IPS-NIHi7 (cell line): ENCODE results near the gene HES7.
"Not testable (repeated sequence)": the region's sequence is repeated elsewhere in the genome, so short reads cannot be mapped to it uniquely, and the experiment has no call there.

ENCODE experiments used
- DNase-seq: peaks from one replicate; pipeline ENCODE4 v3.0.0; 2012; ENCODE audit warnings: mixed read lengths; ENCODE audit errors: extremely low spot score

Gene HES7

DNA sequence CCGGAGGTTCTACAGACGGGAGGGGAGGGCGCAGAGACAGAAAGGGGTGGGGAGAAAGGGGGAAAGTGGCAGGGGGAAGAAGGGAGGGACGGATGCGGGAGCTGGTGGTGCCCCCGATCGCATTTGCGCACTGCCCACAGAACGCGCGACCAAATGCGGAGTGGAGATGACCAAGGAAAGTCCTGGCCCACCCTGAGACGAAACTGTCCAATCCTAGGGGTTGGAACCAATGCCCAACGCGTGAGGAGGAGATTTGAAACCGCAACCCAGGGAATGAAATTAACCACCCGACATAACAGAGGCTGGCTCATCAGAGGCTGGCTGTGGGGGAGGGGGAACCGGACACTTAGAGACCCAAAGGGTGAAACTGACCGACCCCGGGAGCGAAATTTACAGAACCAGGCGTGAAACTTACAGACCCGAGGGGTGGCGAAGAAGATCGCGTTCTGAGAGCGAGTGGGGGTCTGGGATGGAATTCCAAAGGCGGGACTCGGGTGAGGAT, 1.4 kb downstream of the HES7 start:
- DNase-seq, result no peak

DNA sequence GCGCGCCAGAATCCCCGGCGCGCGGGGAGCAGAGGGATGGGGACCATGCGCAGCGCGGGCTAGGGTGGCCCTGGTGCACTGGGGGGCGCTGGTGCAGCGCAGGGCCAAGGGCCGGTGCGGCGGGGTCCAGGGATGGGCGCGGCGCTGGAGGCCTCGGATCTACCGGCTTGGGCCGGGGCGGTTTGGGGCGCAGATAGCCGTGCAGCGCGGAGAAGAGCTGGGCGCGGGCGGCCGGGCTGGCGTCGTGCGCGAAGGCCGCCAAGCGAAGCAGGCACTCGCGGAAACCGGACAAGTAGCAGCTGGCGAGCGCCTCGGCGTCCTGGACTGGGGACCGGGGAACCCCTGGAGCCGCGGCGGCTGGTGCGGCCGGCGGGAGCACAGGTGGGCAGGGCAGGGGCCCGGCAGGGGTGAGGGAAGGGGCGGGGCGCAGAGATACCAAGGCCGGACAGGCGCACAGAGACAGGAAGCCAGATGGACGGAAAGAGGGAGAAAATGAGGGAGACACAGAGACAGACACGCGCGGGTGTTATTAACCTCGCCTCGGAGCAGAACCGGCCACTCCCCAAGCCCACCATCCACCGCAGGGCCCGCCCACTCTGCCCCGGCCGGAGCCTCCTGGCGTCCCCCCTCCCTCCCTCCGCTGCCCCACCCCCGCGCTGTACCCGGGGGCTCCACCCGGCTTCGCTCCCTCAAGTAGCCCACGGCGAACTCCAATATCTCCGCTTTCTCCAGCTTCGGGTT, 2.1 kb downstream of the HES7 start:
- DNase-seq, result peak; percentile 67

- DNase-seq, result no peak
These were observed 2.6 kb downstream of the HES7 start for GRCh38 chr17:8121407-8121680.

GRCh38 chr17:8120520-8121406, 3.1 kb downstream of the HES7 start:
- peak; percentile 45 for DNase-seq

DNA sequence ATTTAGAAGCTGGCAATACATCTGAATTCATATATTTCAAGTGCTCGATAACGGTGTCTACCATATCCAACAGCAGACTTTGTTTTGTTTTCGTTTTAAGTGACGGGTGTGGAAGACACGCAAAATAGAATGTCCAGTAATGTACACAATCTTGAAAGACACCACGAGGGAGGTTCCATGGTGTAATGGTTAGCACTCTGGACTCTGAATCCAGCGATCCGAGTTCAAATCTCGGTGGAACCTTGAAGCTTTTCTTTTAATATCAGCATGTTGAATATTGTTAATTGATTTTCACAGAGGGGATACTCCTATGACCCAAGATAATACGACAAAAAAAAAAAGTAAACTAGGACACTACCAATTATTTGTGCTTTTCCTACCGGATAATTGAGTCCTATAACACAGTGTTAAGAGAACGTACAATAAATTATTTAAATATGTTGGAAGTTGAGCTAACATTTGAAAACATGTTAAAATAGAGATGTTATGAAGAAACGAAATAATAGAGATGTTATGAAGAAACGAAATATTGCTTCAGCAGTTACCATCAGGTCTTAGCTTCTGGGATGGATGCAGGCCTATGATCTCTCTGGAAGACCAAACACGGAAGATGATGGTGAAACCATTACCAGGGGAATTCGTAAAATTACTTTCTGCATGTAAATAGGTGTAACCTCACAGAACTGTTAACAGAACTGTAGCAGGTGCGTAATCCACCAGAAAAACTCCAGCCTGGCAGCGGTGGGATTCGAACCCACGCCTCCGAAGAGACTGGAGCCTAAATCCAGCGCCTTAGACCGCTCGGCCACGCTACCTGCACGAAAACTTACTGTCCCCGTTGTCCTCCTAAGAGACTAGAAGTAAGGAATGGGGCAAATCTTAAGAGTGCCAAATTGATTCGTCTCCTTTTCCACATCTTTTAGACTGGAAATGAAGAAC, 4.1 kb downstream of the HES7 start:
- no peak for DNase-seq

DNA sequence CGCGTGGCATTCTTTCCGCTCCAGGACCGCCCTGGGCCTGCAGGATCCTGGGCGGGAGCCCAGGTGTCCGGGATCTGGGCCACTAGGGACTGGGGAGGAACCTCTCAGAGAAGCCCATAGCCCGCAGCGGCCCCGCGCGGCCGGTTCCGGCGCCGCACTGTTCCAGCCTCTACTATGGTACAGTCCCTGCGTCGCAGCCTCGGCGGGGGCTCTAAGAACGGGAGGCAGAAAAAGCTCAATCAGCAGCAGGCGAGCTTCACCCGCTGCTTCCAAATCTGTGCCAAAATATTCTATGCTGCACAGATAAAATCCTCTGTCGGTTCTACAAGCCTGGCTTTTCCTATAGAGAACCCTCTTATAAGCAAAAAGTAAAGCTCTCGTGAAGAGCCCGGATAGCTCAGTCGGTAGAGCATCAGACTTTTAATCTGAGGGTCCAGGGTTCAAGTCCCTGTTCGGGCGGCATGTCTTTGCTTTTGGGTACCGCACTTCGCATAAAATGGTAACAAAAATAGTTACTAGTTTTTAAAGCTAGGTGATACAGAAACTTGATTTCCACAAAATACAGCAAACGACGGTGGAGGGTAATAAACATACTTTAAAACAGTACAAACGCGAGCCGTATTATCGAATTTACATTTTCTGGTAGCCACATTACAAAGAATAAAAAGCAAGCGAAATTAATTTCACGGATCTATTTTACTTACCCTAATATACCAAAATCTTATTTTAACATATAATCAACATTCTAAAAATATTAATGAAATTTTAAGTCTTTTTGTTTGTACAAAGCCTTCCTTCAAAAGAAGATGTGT, 4.9 kb downstream of the HES7 start:
- peak; percentile 78 for DNase-seq

- DNase-seq, result peak; percentile 48
These were observed 5.7 kb downstream of the HES7 start, which contains the start of gene ALOXE3 for GRCh38 chr17:8117980-8118768. ALOXE3 (minus strand) TSS chr17:8118514; CDS start chr17:8117990, 524 bp downstream.

DNA sequence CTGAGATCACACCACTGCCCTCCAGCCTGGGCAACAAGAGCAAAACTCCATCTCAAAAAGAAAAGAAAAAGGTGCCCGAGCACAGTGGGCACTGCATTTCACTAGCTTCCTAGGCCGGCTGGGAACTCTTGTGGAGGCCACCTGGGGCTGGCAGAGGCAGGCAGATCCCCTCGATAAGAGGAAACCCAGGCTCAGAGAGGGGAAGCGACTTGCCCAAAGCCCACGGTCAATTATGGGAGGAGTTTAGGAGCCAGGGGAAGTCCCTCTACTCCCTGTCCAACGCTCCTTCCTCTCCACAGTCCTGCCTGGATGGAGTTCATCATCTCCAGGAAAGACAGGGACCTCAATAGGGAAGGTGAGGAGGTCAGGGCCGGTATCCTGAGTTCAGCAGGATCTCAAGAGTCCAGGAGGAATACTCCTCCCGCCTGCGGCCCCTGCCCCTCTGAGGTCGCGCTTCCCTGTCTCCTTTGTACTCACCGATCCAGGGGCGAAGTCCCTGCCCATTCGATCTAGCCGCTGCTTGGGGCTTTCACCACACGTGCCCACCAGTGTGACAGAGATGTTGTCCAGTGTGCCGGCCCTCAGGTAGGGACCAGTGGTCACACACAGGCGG, 6.4 kb downstream of the HES7 start:
- DNase-seq, result no peak

DNA sequence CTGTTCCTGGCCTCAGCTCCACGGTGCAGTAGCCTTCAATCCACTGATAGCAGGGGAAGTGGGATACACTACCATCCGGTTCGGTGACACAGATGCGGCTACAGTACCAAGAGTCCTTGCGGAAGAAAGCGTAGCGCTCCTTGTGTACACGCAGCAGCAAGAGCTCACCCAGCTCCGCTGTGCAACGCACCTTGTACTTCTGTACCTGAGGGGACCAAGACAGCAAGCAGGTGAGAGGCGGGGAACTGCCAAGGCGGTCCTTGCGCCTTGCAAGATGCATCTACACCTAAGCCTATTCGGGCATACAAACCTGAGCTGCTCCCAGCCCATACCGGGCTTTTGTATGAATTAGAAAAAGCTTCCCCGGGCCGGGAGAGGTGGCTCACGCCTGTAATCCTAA, 7.1 kb downstream of the HES7 start:
- DNase-seq, result no peak

GRCh38 chr17:8110907-8111306, 13.0 kb downstream of the HES7 start:
- DNase-seq, result no peak

- no peak for DNase-seq
These were observed 13.5 kb downstream of the HES7 start for GRCh38 chr17:8110456-8110804.

DNA sequence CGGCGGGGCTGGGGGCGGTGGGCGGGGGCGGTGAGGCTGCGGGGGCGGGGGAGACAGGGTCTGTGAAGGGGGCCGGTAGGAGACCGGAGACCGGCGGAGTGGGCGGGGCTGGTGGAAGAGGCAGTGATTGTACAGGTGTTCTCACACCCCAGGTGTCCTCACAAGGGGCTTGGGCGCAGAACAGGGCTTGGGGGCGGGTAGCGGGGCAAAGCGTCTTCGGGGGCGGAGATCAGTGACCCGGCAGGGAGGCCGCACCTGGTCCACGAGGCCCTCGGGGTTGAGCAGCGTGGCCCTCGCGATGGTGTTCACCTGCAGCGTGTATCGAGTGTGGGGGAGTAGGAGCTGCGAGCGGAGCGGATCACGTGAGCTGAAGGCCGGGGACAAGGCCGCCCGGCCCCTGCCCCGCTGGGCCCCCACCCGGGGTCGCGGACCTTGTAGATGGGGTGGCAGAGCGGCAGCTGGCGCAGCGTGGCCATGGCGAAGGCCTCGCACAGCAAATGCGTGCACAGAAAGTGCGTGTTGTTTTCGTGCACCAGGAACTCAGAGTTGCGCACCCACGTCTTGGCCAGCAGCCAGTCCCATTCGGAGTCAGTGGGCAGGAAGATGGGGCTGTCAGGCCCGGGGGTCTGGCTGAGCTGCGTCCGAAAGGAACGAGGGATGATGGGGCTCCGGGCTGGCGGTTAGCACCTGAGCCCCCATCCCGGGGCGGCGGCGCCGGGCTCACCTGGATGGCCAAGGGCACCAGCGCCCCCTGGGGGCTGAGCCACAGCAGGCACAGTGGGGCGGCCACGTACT, 14.0 kb downstream of the HES7 start:
- DNase-seq, result peak; percentile 87

DNA sequence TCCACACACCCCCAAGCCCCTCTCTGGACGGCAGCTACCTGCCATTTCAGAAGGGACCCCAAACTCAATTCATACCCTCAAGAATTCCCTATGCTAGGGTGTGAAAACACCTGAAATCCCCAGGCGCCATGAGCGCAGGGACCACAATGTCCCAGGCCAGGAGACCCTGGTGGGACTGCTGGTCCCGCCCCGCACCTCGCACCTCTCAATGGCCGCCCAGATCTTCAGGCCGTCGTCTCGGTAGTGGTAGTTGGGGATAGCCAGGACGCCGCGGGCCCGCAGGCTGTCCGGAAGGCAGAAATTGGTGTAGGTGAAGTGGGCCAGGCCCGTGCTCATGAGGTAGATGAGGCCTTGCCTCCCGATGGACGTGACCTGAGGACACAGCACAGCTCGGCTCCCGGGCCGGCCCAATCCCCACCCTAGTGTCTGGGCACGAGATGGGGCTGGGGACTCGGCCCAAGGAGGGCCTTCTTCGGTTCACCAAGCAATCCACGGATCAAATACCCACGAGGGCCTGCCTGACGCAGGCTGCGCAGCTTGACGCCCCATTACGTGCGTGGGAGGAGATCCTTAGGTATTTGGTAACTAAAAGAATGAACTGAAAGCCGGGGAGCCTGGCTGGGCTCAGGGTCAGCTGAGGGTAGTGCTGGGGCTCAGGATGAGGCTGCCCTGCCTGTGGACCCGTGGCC, 14.8 kb downstream of the HES7 start:
- DNase-seq, result no peak

DNA sequence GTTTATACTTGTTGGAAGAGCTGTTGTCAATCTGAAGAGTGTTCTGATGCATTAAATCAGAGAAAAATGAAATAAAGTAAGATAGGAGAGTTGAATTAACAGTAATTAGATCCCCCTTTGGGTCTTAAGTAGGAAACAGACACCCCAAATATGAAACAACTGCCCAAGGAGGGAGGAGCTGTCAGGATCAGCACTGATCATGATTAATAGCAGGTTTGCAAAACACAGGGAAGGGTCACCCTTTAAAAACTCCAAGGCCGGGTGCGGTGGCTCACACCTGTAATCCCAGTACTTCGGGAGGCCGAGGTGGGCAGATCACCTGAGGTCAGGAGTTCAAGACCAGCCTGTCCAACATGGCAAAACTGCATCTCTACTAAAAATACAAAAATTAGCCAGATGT, 16.9 kb downstream of the HES7 start:
- DNase-seq, result not testable (repeated sequence)

DNA sequence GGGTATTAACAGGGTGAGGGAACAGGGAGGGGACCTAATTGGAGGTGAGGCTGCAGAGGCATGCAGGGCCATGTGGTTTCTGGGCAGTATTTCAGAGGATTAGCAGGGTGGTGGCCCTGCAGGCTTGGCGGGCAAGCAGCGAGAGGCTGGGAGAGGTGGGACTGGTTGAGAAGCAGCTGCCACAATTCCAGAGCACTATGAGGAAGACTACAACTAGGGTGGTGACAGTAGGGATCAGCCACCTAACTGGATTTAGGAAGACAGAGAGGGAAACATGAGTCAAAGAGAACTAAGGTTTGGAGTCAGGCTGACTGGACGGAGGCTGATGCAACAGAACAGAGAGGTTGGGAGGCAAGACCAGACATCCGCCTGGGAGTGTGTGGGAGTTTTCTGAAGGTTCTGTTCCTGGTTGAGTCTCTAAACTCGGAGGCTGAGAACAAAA, 17.9 kb downstream of the HES7 start:
- DNase-seq, result no peak

DNA sequence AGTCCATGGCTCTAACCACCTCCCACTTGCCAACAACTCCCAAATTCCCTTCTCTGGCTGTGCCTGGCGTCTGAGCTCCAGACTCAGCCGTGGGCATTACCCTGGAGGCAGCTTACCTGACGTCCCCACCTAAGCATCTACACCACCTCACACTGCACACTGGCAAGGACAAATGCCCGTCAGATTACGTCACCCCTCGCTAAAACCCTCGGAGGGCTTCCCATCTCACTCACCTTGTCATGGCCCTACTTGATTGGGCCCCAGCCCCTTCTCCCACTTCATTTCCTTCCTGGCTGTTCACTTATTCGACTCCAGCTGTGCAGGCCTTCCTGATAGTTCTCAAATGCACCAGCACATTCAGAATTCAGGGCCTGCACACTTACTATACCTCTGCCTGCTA, 19.0 kb downstream of the HES7 start:
- DNase-seq, result no peak

GRCh38 chr17:8103549-8103948, 20.4 kb downstream of the HES7 start:
- DNase-seq, result no peak

DNA sequence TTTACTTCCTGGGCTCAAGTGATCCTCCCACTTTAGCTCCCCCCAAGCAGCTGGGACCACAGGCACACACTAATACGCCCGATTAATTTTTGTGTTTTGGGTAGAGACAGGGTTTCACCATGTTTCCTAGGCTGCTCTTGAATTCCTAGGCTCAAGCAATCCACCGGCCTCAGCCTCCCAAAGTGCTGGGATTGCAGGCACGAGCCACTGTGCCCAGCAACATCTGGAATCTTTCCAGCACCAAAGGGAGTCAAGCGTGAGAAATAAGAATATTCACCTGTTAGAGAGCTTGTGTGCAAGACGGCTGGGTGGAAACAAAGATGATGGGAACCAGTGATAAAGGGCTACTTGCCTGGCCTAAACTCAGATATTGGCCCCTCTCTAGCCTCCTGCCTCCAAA, 22.2 kb downstream of the HES7 start:
- no peak for DNase-seq
